HFFc6 (cell line): ENCODE data around the gene SHLD1. TPM values are rescaled to one million over a fixed set of nuclear protein-coding genes. Genes with fewer than 3 reads are reported as not detected.

ENCODE experiments used
- DNase-seq: peaks from one replicate; pipeline ENCODE4 v3.0.0-alpha.2; 2018
- H3K27ac Mint-ChIP-seq: 2 replicates; pipeline ENCODE4 v1.8.0; 2020; ENCODE audit warnings: mild to moderate bottlenecking, mixed read lengths
- H3K27me3 Mint-ChIP-seq: 2 replicates; pipeline ENCODE4 v1.8.0; 2021; ENCODE audit warnings: mild to moderate bottlenecking, moderate library complexity, mixed read lengths; ENCODE audit not compliant: insufficient read depth
- H3K36me3 Mint-ChIP-seq: 2 replicates; pipeline ENCODE4 v1.8.0; 2021; ENCODE audit warnings: low read depth, mixed read lengths
- H3K4me1 Mint-ChIP-seq: 2 replicates; pipeline ENCODE4 v1.8.0; 2020; ENCODE audit warnings: low read depth, mixed read lengths
- H3K4me3 Mint-ChIP-seq: 2 replicates; pipeline ENCODE4 v1.8.0; 2020; ENCODE audit warnings: mild to moderate bottlenecking, moderate library complexity, mixed read lengths
- H3K9me3 Mint-ChIP-seq: 2 replicates; pipeline ENCODE4 v1.8.0; 2020; ENCODE audit warnings: mild to moderate bottlenecking, mixed read lengths
- CTCF ChIP-seq: fragments of 200-600 bp; sonication (generic); IDR thresholded peaks from 2 replicates; pipeline ENCODE4 v1.5.0; 2021; ENCODE audit warnings: antibody characterized with exemption, mild to moderate bottlenecking
- total RNA-seq, 6 experiments: library from RNA; stranded (reverse); fragmentation: NEBNext Ultra II Directional; extraction: Animal tissue kit (Norgen Biotek cat#: 25700); gene quantifications; 2 replicates in 1 of 6; 3 replicates in 5 of 6; pipeline ENCODE4 v1.2.3, GENCODE V29; 2021

Gene SHLD1
- total RNA-seq, 6 experiments from 2014 or later, result 3.5 to 4.4 (median 3.8) TPM

DNA sequence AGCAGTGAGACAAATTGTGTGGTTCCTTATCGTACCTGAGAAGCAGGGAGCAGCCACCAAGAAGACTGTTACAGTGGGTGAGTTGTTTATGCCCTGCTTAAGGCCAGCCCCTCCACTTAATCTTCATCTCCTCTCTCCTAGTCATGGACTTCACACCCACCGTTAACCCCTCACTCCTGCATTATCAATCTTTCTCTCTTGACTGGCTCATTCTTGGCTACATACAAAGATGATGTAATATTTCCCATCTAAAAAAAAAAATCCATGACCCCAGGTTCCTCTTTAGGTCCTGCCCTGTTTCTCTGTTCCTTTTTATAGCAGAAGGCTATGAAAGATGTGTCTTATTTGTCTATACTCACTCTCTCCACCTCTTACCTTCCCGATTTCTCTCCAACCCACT lies 72.4 kb downstream of the SHLD1 start:
- peaks cover 4% of the 10 kb centered on the region for H3K27me3 Mint-ChIP-seq
- no peaks in the 10 kb centered on the region for H3K9me3 Mint-ChIP-seq
- peaks cover 5% of the 10 kb centered on the region for H3K4me1 Mint-ChIP-seq
- no peak for DNase-seq
- no peak overlapping the region for H3K4me3 Mint-ChIP-seq
- no peak for TF ChIP-seq CTCF
- H3K36me3 Mint-ChIP-seq, result no peaks in the 10 kb centered on the region
- H3K27ac Mint-ChIP-seq, result no peak overlapping the region

- no peak overlapping the region for H3K27ac Mint-ChIP-seq
Measured at GRCh38 chr20:5825130-5825719, 75.0 kb downstream of the SHLD1 start.

DNA sequence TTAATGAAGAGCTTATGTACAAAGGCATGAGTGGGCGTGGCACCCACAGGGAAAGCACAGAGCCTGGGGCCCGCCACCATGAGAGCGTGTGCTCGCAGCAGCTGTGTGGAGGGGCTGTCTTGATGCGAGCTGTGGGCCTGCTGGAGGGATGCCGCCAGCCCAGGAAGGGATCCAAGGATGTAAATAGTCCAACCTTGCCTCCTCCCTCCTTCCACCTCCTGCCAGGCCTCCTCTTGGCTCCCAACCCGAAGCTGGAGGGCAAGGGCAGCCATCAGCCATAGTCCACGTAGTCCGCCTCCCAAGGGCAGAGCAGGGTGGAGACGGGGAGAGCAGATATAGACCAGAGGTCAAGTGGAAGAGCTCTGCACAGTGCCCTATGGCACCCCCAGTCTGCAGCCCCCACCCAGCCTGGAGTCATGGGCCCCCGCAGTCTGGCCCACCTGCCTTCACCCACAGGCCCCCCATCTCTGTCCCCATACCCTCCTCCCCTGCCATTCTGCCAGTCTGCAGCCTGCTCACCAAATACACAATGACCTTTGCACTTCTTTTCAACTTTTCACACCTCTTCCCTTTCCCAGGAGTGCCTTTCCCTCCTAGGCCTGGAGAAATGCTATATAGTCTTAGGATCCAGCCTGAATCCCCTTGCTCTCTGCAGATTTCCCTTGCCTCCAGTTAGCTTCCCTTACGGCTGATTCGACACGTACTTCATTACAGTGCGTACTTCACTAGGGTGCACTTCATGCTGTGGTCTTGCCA lies 77.1 kb downstream of the SHLD1 start:
- peaks cover 4% of the 10 kb centered on the region for H3K27me3 Mint-ChIP-seq
- no peak for DNase-seq
- TF ChIP-seq CTCF, result no peak
- no peaks in the 10 kb centered on the region for H3K36me3 Mint-ChIP-seq
- H3K27ac Mint-ChIP-seq, result no peak overlapping the region
- H3K9me3 Mint-ChIP-seq, result no peaks in the 10 kb centered on the region
- H3K4me3 Mint-ChIP-seq, result no peak overlapping the region
- peaks cover 5% of the 10 kb centered on the region for H3K4me1 Mint-ChIP-seq

More at GRCh38 chr20:5825130-5825719, 75.0 kb downstream of the SHLD1 start:
- no peak for DNase-seq
- peaks cover 4% of the 10 kb centered on the region for H3K27me3 Mint-ChIP-seq
- H3K4me3 Mint-ChIP-seq, result no peak overlapping the region
- peaks cover 5% of the 10 kb centered on the region for H3K4me1 Mint-ChIP-seq
- no peaks in the 10 kb centered on the region for H3K36me3 Mint-ChIP-seq
- no peak for TF ChIP-seq CTCF
- no peaks in the 10 kb centered on the region for H3K9me3 Mint-ChIP-seq

DNA sequence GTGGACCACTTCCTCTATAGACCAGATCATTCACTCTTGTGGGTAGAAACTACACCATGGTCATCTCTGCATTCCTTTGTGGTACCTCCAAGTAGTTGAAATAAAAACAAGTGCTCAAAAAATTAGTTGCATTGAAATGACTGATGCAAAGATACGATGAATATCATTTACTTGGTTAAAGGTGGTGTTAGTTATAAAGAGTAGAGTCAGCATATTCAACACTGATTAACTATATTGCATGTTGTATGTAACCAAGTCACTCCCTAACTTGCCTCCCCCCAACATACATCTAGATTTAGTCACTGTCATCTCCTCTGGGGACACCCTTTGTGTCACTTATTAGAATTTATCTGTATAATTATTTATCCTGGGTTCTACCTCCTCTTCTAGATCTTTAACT lies 77.7 kb downstream of the SHLD1 start:
- no peaks in the 10 kb centered on the region for H3K9me3 Mint-ChIP-seq
- peaks cover 5% of the 10 kb centered on the region for H3K4me1 Mint-ChIP-seq
- no peak overlapping the region for H3K27ac Mint-ChIP-seq
- peaks cover 4% of the 10 kb centered on the region for H3K27me3 Mint-ChIP-seq
- no peak overlapping the region for H3K4me3 Mint-ChIP-seq
- no peak for TF ChIP-seq CTCF
- H3K36me3 Mint-ChIP-seq, result no peaks in the 10 kb centered on the region
- no peak for DNase-seq

- no peaks in the 10 kb centered on the region for H3K4me1 Mint-ChIP-seq
- H3K27ac Mint-ChIP-seq, result no peak overlapping the region
- DNase-seq, result no peak
- no peaks in the 10 kb centered on the region for H3K9me3 Mint-ChIP-seq
- no peaks in the 10 kb centered on the region for H3K27me3 Mint-ChIP-seq
- no peaks in the 10 kb centered on the region for H3K36me3 Mint-ChIP-seq
- H3K4me3 Mint-ChIP-seq, result no peak overlapping the region
- TF ChIP-seq CTCF, result no peak
Measured at GRCh38 chr20:5829241-5829809, 79.1 kb downstream of the SHLD1 start.
